T-helper 1 cell (primary cell): ENCODE data around the gene ATP6V1C2.
"Not testable (repeated sequence)": the region's sequence is repeated elsewhere in the genome, so short reads cannot be mapped to it uniquely, and the experiment has no call there.

Experiments used
- DNase-seq, 5 donors: peaks; one replicate each; pipeline ENCODE4 v3.0.0-alpha.2; 2012 to 2020

The ATP6V1C2 gene

DNA sequence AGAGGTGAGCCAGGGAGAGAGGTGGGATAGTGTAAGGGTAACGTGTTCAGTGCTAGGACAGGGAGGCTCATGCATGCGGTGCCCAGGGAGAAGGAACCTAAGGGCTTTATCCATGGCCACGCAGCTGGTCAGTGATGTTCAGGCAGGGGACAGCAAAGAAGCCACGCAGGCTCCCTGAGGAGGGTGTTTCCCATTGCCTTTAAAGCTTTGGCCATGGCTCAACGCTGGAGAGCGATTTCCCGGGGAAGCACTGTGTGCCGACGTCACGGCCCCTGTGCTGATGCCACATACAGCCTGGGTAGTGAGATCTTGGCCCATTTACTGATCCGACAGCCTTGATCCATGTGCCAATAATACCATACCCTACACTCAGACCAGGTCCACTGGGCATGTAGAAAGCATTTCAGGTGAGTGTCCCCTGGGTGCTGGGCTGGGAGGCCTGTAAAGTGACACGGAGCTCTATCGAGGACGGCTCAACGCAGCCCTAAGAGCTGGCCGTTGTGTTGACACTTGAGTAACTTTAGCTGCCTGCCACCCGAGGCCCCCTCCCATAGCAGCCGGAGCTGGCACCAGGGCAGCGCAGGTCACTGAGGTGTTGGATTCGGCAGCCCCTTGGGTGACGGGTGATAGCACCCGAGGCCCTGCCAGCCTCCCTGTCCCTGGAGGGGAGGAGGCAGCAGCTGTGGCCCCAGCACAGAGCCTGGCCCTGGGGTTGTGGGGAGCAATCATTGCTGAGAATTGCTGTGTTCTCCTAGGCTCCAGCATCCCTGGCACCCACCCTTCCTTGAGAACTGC is 49.7 kb downstream of the ATP6V1C2 start:
- DNase-seq: no peak

DNA sequence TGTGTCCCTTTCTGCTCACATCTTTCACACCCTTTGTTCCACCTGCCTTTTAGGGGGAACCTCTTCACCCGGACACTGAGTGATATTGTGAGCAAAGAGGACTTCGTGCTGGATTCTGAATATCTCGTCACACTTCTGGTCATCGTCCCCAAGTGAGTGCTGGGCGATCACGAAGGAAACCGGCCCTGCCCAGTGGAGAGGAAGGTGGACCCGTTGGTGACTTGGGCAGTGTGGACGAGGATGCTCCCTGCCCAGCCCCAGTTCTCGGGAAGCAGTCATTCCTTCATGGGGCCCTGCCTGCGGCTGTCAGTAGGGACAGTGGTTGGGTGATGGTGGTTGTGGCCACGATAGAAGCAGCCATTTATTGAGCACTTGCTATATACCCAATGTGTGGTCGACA is 50.4 kb downstream of the ATP6V1C2 start:
- no peak for DNase-seq

DNA sequence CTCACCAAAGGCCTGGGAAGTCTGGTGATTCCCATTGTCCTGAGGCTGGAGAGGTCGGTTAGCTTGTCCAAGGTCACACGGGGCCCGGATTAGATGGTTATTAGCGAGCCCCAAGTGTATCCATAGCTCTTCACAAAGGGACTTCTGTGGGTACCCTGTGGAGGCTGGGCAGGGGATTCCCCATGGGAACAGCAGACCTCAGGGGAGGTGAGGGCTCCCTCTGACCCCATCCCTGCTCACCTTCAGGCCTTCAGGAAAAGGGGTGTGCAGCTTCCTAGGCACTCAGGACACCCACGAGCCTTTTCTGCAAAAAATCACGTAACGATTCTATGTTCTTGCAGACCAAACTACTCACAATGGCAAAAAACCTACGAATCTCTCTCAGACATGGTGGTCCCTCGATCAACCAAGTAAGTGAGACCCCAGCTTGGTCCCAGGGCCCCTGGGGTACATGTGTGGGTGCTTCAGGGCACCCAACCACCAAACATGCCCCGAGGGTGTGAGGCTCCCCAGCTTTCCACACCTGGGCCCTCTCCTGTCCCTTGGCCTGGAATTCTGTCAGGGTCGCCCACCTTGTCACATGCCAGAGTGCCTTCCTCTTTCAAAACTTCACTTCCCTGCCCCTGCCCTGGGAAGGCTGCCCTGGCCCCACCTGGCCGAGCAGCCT is 50.9 kb downstream of the ATP6V1C2 start:
- DNase-seq: no peak

DNA sequence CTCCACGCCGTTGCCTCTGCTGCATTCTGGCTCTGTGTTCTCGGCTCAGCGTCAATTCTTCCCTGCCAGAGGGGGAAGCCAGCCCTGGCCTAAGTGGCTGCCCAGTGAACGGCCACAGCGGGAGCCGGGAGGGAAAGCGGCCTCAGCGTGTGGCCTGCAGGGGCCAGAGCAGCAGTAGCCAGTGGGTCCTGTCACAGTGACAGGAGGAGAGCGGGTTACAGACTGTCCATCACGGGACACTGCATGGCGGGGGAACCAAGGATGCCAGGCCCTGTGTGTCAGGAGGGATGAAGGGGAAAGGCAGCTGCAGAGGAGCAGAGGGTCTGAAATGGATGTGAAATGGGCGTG is 51.4 kb downstream of the ATP6V1C2 start:
- no peak for DNase-seq

DNA sequence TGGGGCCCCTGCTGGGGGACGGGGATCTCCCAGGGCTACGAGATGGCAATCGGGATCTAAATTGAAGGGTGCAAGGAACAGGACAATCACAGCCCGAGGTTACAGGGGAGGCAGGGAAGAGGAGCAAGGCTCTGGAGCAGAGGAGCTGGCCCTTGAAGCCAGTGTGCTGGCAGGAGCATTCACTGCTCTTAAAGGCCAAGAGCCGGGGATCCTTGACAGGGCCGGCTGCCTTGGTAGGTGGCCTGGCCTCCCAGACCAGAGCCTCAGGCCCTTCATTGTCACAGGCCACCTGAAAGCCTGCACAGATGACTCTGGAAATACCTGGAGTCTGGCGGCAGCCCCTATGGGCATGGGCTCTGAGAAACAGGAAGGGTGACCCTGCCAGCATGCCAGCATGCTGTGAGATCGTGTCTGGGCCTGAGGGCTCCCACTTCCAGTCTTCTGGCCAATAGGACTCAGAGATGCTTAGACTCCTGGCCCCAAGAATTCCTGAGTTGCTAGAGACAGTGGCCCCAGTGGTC is 52.5 kb downstream of the ATP6V1C2 start:
- no peak for DNase-seq

DNA sequence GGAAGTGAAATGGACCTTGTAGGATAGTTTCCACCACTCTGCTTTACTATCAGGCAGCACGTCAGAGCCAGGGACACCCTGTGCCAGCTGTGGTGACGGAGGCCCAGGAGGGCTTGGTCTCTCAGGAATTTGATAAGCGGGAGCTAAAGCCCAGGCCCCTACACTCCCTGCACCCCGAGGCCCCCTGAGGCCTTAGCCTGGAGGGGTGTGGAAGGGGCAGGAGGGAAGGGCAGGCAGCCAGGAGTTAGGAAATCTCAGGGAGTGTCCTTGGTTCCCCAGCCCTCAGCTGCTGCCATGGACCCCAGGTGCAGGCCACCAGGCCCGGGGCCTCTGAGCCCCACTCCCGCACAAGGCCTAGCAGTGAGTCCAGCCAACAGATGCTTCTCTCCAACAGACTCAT is 53.0 kb downstream of the ATP6V1C2 start:
- DNase-seq: no peak

DNA sequence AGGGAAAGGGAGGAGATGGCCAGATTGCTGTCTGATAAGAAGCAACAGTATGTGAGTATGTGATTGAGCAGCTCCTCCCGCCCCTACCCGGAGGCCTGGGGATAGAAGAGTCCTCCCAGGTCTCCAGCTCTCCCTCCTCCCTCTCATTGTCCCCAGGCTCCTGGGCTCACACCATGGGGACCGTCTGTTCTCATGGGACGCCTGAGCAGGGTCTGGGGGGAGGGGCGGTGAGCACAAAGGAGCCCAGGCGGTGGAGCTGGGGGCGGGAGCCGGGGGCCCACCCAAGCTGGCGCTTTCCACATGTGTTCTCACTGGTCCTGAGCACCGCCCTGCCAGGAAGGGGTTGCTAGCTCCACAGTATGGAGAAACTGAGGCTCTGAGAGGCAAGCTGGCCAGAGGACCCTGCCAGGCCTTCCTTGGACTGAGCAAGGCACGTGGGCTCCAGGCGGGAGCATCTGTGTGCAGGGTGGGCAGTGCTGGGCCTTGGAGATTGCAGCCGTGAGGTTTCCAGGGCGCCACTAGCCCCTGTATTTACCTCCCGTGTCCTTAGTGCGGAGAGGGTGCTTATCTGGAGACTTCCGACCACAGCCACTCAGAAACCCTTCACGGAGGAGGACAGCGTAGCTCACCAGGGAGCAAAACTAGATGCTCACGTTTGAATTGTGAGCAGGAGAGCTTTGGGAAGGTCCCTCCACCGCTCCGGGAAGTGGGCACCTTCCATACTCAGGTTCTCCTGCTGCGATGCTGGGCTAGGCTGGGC is 53.8 kb downstream of the ATP6V1C2 start:
- DNase-seq: no peak

DNA sequence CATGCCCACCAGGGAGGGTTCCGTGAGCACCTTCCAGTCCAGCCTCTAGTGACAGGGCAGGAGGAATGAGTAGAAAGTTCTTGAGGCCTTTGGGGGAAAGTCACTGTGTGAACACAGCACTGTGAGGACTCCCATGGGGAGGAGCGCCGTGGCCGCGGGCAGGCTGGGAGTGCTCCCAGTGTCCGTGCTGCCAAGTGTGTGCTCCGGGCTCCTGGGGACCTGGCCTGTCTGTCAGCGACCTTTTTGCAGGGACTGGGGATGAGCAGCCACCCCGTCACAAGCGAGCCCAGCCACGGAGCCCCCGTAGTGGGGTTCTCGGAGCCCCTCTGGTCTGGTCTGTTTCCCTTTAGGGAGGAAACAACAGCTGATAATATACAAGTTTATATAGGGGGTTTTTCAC is 54.4 kb downstream of the ATP6V1C2 start:
- no peak for DNase-seq

DNA sequence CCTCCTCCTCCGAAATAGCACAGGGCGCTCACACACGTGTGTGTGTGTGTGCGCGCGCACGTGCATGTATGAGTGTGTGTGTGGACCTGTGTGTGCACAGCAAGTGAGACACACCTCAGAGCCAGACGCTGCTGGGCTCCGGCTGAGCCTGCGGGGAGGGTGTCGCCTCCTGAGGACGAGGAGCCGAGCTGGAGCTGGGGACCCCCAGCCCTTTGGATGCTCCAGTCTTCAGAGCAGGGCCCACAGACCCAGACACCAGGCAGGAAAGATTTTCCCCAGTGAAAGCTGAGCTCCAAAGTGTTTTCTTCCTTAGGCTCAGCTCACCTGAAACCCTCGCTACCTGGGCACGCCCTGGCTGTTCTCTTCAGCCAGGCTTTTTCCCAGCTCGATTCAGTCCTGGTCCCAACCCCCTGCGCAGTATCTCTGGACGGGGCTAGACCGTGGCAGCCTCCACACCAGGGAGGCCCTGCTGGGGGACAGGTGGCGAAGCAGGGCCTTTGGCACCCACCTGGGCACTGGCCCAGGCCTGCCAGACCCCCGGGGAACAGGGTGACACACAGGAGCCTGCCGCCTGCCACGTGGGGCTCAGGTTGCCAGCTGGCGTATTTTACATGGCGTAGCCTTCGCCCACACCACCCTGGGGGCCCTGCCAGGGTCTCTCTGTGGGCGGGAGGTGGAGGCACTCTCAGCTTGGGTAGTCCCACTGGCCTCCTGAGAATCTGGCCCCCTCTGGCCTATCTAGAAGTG is 55.0 kb downstream of the ATP6V1C2 start:
- no peak for DNase-seq

DNA sequence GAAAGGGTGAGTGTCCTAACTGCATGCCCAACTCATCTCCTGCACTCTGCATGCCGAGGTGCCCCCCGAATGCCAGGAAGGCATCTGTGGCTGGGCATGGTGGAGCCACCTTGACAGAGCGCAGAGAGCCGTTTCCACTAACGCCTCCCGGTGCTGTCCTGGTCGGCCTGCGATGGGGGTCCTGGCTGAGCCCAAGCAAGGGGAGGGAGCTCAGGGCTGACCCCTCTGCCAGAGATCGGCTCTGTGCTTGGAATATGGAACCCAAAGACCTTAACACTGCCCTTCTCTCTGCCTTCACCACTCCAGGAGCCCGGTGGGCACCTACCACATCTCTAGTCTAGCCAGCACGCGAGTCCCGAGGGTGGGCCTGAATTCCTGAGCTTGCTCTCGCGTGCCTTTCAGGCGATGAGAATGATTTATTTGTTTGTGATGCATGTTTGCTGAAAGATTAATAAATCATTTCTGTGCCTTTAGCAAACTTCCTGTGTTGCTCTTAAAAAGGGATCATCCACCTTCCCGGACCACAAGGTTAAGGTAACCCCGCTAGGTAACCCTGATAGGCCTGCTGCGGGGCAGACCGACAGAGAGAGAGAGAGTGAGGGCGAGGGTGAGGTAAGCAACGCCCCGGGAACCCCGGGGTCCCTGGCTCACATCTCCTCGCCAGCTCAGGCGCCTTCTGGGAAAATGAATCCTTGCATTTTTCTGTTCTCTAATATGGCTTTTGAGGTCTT is 55.8 kb downstream of the ATP6V1C2 start:
- no peak for DNase-seq

DNA sequence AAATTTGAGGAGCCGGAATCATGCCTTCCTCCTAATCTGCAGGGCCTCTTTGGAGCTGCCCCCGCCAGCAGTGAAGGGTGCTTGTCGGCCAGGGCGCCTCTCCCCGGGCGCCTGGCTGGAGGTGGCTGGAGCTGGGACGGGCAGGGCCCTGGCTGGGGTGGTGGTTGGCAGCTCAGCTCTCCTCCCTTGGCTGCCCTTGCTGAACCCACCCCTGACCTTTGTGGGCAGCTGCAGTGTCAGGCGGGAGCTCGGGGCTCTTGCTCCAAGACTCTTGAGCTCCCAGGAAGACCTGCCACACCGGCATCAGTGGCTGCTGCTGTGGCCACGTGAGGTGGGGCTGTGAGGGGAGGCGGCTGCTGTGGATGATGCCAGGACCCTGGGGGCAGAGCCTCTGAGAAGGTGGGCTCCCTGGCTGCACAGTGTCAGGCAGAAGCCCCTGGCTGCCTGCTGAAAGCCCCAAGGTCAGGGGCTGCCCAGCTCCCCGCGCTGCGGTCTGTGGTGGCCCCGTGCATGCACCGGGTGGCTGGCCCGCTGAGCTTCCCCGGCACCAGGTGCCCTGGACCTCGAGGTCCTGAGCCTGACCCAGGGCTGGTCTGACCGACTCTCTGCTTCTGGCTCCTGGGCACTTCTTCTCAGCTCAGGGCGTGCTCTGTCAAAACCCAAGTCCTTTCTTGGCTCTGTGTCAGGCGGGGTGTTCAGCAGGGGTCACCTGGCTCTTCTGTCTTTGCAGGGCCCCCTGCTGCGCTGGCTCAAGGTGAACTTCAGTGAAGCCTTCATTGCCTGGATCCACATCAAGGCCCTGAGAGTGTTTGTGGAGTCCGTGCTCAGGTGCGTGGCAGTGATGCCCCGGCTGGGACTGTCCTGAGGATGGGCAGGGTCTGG is 56.7 kb downstream of the ATP6V1C2 start:
- DNase-seq: no peak

DNA sequence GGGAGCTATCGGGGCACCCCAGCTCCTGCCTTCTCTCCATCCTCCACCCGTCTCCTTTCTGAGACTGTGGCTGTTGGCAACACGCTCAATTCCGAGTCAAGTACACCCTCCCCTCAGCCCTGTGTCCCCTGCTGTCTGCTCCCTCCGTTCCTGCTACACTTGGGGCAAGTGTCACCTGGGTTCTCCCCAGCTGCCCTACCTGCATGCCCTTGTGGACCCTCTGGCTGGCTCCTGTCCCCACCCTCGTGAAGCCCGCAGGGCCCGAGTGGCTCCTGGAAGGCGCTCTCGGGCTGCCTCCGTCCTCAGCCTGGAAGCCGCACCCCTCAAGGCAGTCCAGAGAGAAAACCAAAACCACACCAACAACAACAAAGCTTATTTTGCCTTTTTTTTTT is 57.3 kb downstream of the ATP6V1C2 start:
- no peak for DNase-seq

DNA sequence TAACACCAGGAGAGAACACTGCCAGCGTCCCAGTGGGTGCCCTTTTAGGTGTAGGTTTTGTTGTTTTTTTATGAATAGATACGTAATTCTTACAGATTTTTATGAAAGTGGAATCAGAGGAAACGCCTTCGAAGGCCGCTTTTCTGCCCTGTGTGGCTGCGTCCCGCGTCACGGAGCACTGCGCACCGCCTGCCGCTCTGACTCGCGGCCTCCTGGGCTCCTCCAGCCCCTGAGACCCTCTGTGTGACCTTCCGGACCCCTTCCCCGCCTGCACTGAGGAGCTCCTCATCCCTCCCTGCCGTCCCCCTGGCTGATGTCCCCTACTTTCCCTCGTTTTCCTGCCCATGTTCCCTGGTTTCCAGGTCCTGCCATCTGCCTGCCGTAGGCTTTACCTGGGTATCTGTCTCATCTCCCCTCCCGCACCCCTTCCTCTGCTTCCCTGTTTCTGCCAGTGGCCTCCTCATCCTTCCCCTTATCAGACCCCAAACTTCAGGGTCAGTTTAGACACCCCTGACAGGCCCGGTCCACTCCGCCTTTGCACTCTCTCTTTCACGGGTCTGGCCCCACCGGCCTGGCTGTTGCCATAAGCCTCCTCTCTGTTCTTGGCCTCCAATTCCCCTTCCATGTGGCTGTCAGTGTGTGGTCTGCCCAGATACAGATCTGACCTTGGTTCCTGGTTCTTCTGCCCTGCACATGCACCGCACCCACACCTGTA is 58.5 kb downstream of the ATP6V1C2 start:
- no peak for DNase-seq

DNA sequence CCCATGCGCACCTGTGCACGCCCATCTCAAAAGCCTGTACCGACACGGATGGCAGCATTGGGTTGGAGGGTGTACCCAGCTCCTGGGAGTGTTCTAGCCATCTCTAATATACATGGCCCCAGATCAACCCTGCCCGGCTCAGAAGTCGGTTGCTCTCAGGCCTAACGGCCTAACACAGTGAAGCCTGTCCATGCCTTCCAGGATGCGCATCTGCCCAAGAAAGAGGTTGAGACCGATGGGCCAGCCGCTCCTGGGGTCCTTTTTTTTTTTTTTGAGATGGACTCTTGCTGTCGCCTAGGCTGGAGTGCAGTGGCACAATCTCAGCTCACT is 59.0 kb downstream of the ATP6V1C2 start:
- no peak for DNase-seq

DNA sequence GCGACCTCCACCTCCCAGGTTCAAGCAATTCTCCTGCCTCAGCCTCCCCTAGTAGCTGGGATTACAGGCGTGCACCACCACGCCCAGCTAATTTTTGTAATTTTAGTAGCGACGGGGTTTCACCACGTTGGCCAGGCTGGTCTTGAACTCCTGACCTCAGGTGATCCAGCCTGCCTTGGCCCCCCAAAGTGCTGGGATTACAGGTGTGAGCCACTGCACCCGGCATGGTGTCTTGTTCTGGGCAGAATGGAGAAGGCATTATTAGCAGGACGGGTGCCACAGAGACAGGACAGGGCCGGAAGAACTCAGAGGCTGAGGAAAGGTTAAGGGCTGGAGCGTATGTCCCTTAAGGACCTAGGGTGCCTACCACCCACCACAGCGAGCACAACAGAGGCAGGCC is 59.4 kb downstream of the ATP6V1C2 start:
- DNase-seq: not testable (repeated sequence)

DNA sequence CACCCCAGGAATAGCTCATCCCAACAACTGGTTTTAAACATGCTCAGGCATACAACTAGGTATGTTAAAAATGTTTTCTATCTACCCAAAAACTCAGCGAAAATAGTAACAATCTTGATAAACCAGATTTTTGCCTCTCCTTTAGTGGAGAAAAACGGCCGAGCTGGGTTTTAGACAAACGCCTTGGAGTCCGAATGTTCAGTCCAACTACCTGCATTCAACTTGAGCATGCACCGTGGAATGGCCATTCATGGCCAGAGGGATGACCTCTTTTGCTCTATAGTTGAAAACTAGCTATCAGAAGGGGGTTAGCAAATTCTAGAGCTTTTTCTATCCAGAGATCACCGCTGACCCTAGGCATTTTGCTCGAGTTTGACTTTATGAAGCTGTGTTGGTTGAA is 60.3 kb downstream of the ATP6V1C2 start:
- DNase-seq: no peak

DNA sequence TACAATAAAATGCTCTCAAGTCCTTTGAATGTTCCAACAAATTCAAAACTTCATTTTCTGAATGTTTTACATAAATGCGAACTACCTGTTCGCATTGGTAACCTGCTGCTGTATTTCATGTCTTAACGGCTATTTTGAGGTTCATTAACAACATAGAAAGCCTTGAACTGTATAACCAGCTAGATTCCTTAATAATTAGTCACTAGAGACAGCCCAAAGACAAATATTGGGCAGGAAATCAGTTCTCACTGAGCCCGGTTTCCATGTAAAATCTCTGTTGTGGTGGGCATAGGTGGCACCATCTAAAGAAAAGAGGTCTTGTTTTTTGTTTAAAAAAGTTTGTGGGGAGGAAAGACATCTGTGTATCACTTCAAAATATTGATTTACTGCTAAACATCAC is 62.0 kb downstream of the ATP6V1C2 start:
- no peak for DNase-seq

DNA sequence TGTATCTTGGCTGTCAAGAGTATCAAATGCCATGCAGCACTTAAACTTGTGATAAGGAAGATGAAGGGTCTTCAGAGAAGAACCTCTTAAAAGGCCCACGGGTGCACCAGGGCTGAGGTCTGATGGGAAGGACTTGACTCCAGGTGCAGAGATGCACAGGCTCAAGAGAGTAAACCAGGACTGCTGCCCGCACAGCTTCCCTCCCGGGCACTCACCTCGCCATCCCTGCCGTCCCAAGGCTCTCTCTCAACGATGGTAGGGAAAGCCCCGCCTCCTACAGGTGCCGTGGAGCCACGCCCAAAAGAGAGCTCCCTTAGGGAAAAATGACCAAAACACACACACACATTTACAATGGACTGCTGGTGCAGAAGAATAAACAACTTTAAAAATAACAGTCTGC is 63.3 kb downstream of the ATP6V1C2 start:
- DNase-seq: no peak

DNA sequence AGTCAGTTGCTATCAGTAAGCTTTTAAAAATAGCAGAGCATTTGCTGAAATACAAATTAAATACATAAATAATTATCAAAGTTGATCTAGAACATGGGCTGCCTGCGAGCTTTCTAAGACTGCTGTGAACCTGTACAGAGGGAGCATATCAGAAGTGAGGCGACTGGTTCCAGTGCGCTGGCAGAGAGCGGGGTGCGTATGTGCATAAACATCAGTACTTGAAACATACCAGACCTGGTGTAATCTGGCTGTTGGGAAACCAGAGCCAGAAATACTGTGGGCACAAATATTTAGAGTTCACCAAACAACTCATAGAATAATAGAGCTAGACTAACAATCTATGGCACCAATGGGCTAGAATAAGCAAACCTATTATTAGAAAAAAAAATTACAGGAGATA is 63.8 kb downstream of the ATP6V1C2 start:
- DNase-seq: no peak

DNA sequence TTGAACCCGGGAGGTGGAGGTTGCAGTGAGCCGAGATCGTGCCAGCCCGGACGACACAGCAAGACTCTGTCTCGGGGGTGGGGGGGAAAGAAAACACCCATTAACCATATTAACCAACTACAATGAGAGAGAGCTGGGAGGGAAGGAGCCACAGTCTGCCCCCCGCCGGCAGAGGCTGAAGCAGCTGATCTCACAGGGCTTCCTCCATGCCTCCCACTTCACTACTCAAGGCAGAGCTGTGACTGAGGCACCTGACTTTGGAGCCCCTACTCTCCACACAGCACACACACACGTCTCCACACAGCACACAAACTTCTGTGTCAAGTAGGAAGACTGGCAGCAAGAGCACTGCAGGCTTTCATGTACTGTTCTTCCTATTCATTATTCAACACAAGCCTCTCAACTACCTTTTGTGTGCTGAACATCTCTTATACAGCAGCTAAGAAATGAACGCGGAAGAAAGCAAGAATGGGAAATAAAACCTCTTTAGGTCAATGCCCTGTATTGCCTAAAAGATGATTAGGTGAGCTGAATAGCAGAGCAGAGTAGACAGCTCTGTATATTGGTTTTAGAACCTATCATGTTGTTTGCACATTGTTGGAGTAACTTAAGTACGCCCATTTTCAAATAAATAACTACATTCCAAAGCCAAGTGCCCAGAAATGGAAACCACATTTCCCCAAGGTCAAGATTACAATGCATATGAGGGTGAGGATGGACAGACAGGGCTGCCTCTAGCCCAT is 65.0 kb downstream of the ATP6V1C2 start:
- DNase-seq: no peak
